Ascending aorta (tissue), 2 donors: ENCODE data around the gene MDM1. TPM values are rescaled to one million over a fixed set of nuclear protein-coding genes. Genes with fewer than 3 reads are reported as not detected.

Experiments used
- DNase-seq, 2 donors: peaks; one replicate each; pipeline ENCODE4 v3.0.0-alpha.2; 2019; ENCODE audit warnings: low spot score in 2 of 2
- H3K27ac ChIP-seq, 2 donors: fragments of 200-600 bp; sonication (generic); one replicate each; pipeline ENCODE4 v1.5.1; 2016 to 2017; ENCODE audit warnings: mild to moderate bottlenecking in 1 of 2
- H3K27me3 ChIP-seq: fragments of 200-600 bp; sonication (generic); one replicate; pipeline ENCODE4 v1.5.1; 2017
- H3K36me3 ChIP-seq, 2 donors: fragments of 200-600 bp; sonication (generic); one replicate each; pipeline ENCODE4 v1.5.1; 2016
- H3K4me1 ChIP-seq, 2 donors: fragments of 200-600 bp; sonication (generic); one replicate each; pipeline ENCODE4 v1.5.1; 2016 to 2017; ENCODE audit warnings: mild to moderate bottlenecking in 1 of 2
- H3K4me3 ChIP-seq, 2 donors: fragments of 200-600 bp; sonication (generic); one replicate each; pipeline ENCODE4 v1.5.1; 2016 to 2017; ENCODE audit warnings: mild to moderate bottlenecking in 1 of 2
- H3K9me3 ChIP-seq, 2 donors: fragments of 200-600 bp; sonication (generic); one replicate each; pipeline ENCODE4 v1.5.1; 2016
- intact Hi-C: fragments of 100-400 bp; cut with DNase I; formaldehyde crosslinking; loops from one replicate; pipeline ENCODE4 v1.15.1; 2023
- total RNA-seq: library from RNA; depleted of rRNA; stranded (reverse); fragments of >200 nt; gene quantifications from one replicate; pipeline ENCODE4 v1.1.0, GENCODE V29; 2016
- TF ChIP-seq, protein P1 (sequence below), 3 experiments: fragments of 200-600 bp in 2 of 3; fragments of 450-650 bp in 1 of 3; sonication (generic) in 2 of 3; IDR thresholded peaks; one replicate each; pipeline ENCODE4 v1.5.1; 2016 to 2019; ENCODE audit warnings: antibody characterized with exemption in 3 of 3, mild to moderate bottlenecking in 1 of 3, moderate library complexity in 1 of 3

Gene MDM1
- total RNA-seq, 1 donor from 2014 or later = 9.5 TPM

DNA sequence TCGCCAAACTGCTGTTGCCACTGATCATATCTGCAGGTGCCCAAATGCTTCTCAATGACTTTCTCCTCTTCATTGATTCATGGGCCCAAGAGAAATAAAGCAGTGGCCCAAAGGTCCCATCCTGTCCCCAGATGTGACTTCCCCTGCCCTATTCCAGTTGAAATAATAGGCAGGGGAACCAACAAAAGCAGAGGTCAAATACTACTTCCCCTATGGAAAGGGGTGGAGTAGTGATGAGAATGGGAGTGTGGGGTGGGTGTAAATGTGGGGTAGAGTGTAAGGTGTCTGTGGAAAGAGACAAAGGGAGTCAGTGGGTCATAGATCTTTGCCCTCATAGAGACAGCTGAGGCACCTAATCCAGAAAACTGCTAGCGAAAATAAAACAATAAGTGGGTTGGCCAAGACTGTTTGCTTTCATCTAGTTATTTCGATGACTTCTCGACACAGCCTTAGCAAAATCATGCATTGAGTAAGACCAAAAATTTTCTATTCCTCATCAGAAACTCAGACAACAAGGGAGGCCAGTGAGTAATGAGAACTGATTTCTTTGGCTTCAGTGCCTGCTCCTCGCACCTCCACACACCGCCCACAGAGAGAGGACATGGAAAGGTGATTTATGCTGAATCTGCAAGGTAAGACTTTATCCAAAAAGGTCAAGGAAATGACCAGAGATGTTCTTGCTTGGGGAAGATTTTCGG lies 67.9 kb downstream of the MDM1 start:
- Histone ChIP-seq H3K27ac (no peak overlapping the region), H3K36me3 (no peaks in the 10 kb centered on the region), H3K4me1 (no peaks in the 10 kb centered on the region), H3K4me3 (no peak overlapping the region), H3K27me3 (no peaks in the 10 kb centered on the region), H3K9me3 (no peaks in the 10 kb centered on the region)
- no peak for DNase-seq
- intact Hi-C loops = no loop called here
- TF ChIP-seq, protein P1, sequence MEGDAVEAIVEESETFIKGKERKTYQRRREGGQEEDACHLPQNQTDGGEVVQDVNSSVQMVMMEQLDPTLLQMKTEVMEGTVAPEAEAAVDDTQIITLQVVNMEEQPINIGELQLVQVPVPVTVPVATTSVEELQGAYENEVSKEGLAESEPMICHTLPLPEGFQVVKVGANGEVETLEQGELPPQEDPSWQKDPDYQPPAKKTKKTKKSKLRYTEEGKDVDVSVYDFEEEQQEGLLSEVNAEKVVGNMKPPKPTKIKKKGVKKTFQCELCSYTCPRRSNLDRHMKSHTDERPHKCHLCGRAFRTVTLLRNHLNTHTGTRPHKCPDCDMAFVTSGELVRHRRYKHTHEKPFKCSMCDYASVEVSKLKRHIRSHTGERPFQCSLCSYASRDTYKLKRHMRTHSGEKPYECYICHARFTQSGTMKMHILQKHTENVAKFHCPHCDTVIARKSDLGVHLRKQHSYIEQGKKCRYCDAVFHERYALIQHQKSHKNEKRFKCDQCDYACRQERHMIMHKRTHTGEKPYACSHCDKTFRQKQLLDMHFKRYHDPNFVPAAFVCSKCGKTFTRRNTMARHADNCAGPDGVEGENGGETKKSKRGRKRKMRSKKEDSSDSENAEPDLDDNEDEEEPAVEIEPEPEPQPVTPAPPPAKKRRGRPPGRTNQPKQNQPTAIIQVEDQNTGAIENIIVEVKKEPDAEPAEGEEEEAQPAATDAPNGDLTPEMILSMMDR (IDR thresholded peaks at IDR 0.05) = no peak

DNA sequence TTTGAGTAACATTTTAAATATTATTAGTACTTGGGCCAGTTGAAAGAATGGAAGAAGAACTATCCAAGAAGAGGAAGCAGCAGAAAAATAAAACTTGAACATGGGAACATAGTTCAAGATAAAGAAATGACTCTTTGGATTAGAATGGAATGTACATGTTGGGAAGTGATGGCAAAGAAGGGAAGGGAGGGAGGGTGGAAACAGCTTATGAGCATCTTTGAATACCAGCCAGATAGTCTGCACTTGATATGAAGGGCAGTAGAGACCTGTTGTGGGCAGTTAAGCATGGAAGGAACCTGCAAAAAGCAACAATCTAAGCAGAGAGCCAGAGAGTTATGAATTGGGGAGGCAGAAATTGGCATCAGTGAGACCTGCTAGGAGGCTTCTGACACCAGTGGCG lies 68.8 kb downstream of the MDM1 start:
- Histone ChIP-seq H3K36me3 (no peaks in the 10 kb centered on the region), H3K4me3 (no peak overlapping the region)

DNA sequence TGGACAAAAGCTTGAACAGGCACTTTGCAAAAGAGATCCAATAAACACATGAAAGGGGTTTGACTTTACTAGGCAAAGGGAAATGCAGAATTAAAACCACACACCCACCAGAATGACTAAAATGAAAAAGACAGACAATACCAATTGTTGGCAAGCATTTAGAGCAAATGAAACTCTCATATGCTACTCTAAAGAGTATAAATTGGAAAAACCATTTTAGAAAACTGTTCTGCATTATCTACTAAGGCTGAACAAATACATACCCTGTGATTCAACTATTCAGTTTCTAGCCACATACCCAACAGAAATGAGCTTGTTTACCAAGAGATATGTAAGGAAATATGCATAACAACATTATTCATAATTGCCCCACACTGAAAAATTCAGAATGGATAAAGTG lies 70.3 kb downstream of the MDM1 start:
- intact Hi-C loops = no loop called here
- TF ChIP-seq, protein P1 (IDR thresholded peaks at IDR 0.05) = no peak
- no peaks in the 10 kb centered on the region for H3K9me3 ChIP-seq

More for the DNA sequence above, 68.8 kb downstream of the MDM1 start:
- Histone ChIP-seq H3K4me1 (no peaks in the 10 kb centered on the region), H3K9me3 (no peaks in the 10 kb centered on the region), H3K27me3 (no peaks in the 10 kb centered on the region), H3K27ac (no peak overlapping the region)
- TF ChIP-seq, protein P1 (IDR thresholded peaks at IDR 0.05) = no peak
- intact Hi-C loops = no loop called here
- DNase-seq = no peak

DNA sequence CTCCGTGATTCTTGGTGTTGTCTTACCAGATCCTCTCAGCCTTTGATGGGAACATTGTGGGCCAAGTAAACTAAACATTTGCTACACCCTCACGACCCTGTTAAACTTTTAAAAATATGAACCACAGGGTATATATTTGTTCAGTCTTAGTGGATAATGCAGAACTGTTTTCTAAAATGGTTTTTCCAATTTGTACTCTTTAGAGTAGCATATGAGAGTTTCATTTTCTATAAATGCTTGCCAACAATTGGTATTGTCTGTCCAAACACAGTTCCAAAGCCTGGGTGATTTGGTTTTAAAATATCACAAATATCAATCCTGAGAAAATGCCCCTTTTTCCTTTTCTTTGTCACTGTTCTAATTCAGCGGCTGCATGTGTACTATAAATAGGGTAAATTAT lies 72.0 kb downstream of the MDM1 start:
- TF ChIP-seq, protein P1 (IDR thresholded peaks at IDR 0.05) = no peak
- Histone ChIP-seq H3K27ac (no peak overlapping the region), H3K4me1 (no peaks in the 10 kb centered on the region), H3K9me3 (no peaks in the 10 kb centered on the region), H3K36me3 (no peaks in the 10 kb centered on the region), H3K4me3 (no peak overlapping the region), H3K27me3 (no peaks in the 10 kb centered on the region)
- DNase-seq = no peak
- intact Hi-C loops = no loop called here

More for the DNA sequence above, 70.3 kb downstream of the MDM1 start:
- H3K36me3 ChIP-seq = no peaks in the 10 kb centered on the region
- no peak overlapping the region for H3K27ac ChIP-seq
- H3K4me3 ChIP-seq = no peak overlapping the region
- no peaks in the 10 kb centered on the region for H3K4me1 ChIP-seq
- no peak for DNase-seq
- H3K27me3 ChIP-seq = no peaks in the 10 kb centered on the region

DNA sequence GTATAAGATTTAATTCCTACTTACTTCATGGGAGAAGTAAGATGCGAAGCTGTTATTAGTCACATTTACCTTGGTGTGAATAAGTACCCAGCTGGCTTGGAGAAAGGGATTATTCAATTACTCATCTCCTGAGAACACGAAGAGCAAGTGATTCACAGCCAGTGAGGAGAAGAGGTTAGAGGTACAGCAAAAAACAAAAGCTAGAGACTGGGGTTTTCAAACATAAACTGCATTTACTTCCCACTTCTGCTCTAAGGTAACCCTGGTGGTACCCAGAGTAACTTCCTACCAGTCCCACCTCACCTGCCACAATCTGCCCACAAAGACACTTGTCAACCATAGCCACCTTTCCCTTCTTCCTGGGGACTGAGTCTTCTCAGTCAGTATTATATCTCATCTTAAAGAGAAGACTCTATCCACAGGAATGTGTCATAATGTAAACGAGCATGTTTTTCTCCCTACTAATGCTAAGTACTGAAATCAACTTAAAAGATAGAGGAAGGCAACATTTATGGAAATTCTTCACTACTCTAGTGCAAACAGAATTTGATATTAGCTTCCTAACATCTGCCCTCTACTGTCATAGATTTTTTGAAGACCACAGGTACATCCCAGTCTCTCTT lies 72.7 kb downstream of the MDM1 start:
- TF ChIP-seq, protein P1 (IDR thresholded peaks at IDR 0.05) = no peak
- DNase-seq = no peak

More for the DNA sequence above, 72.7 kb downstream of the MDM1 start:
- H3K4me1 ChIP-seq = no peaks in the 10 kb centered on the region
- no peaks in the 10 kb centered on the region for H3K27me3 ChIP-seq
- H3K4me3 ChIP-seq = no peak overlapping the region
- H3K36me3 ChIP-seq = no peaks in the 10 kb centered on the region
- no peaks in the 10 kb centered on the region for H3K9me3 ChIP-seq
- intact Hi-C loops = no loop called here
- no peak overlapping the region for H3K27ac ChIP-seq
